ENCODE results near the gene UGT1A7. TPM values are rescaled to one million over a fixed set of nuclear protein-coding genes. Genes with fewer than 3 reads are reported as not detected.
A peak's percentile ranks its signal among the peaks of the same experiment; 100 is the strongest.
"Not testable (repeated sequence)": the region's sequence is repeated elsewhere in the genome, so short reads cannot be mapped to it uniquely, and the experiment has no call there.

UGT1A7 gene
- total RNA-seq (2014; rRNA removed; shearing (Covaris generic)): not detected in 2 replicates

DNA sequence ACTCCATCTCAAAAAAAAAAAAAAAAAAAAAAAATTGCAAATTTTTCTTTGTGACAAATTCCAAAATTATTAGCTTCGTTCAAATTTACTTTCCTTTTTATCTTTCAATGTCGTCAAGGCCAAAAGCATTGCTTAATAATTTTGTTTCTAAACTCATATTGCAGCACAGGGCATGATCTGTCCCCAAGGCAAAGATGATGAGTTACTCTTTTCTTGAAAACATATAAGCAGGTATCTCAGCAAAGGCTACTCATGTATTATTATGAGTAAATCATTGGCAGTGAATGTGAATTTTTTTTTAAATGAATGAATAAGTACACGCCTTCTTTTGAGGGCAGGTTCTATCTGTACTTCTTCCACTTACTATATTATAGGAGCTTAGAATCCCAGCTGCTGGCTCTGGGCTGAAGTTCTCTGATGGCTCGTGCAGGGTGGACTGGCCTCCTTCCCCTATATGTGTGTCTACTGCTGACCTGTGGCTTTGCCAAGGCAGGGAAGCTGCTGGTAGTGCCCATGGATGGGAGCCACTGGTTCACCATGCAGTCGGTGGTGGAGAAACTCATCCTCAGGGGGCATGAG lies at the start of gene UGT1A7:
TSS of gene UGT1A7 (plus strand) at position 381 of the 579 bp plus-strand sequence. CDS start at position 418, 37 bp downstream.
- DNase-seq (ENCODE audit: low spot score): no peak

DNA sequence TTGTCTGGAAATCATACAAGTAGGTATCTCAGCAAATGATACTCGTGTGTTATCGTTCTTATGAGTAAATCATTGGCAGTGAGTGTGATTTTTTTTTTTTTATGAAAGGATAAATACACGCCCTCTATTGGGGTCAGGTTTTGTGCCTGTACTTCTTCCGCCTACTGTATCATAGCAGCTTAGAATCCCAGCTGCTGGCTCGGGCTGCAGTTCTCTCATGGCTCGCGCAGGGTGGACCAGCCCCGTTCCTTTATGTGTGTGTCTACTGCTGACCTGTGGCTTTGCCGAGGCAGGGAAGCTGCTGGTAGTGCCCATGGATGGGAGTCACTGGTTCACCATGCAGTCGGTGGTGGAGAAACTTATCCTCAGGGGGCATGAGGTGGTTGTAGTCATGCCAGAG lies 45.4 kb upstream of the UGT1A7 start, which contains the start of gene UGT1A10:
TSS of gene UGT1A10 (plus strand) at position 143 of the 400 bp plus-strand sequence. CDS start at position 218, 75 bp downstream.
- DNase-seq (ENCODE audit: low spot score): not testable (repeated sequence)

DNA sequence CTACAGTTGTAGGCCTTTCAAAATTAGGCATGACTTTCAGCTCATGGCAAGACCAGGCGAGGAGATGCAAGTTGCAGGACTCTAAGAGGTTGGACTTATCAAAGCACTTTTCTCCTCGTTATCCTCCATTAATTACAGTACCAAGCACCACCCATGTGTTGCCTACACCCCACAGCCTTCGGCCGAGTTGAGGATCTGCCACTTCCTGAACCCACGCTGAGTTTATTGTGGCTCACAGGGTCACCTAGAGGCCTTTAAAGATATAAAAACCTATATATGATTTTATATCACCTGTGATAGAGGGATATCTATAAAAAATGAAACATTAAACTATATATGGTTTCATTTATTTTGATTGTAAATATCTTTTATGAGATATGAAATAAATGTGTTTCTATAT lies 42.9 kb upstream of the UGT1A7 start:
- DNase-seq (ENCODE audit: low spot score): no peak

GRCh38 chr2:233639860-233640259 lies 41.8 kb upstream of the UGT1A7 start:
- DNase-seq (ENCODE audit: low spot score): no peak

DNA sequence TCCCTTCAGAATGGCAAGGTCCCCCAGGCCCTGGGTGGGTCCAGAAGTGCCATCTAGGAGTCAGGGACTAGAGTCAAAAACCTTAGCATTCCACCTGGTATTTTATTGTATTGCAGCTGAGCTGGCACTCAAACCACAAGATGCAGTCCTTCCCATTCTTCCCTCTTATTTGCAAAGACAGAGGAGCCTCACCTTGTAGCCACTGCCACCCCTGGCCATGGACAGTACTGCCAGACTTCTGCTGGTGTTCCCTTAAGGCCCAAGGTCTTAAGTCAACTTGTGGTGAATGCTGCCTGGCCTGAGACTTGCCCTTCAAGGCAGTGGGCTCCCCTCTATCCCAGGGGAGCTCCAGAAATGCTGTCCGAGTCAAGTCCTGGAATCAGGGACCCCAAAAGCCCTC lies 38.6 kb upstream of the UGT1A7 start:
- peak; percentile 16 for DNase-seq (ENCODE audit: low spot score)

DNA sequence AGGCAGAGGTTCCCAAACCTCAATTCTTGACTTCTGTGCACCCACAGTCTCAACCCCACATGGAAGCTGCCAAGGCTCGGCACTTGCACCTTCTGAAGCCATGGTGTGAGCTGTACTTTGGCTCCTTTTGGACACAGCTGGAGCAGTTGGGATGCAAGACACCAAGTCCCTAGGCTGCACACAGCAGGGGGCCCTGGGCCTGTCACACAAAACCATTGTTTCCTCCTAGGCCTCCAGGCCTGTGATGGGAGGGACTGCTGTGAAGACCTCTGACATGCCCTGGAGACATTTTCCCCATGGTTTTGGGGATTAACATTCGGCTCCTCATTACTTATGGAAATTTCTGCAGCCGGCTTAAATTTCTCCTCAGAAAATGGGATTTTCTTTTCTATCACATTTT lies 35.7 kb upstream of the UGT1A7 start:
- not testable (repeated sequence) for DNase-seq (ENCODE audit: low spot score)

GRCh38 chr2:233650981-233651380 lies 30.7 kb upstream of the UGT1A7 start:
- no peak for DNase-seq (ENCODE audit: low spot score)

- no peak for DNase-seq (ENCODE audit: low spot score)
Measured at GRCh38 chr2:233651430-233651829, 30.3 kb upstream of the UGT1A7 start.

GRCh38 chr2:233654501-233654900 lies 27.2 kb upstream of the UGT1A7 start:
- DNase-seq (ENCODE audit: low spot score): no peak

- DNase-seq (ENCODE audit: low spot score): no peak
Measured at GRCh38 chr2:233655043-233655442, 26.7 kb upstream of the UGT1A7 start.

DNA sequence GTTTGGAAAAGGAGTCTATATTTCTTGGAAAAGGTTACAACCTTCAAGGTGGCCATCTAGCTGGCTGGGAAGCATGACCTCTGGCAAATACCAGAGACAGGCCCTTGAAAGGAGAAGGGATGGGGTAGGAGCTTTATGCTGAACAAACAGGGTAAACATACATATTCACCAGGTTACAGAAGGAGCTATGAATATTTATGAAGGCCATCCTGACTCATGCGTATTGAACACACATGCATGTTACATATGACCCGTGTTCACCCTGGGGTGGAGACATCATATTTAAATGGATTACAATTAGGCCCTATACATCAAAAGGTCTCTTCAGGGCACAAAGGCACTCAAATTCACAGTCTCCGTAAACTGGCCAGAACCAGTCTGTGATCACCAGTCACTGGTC lies 25.8 kb upstream of the UGT1A7 start:
- DNase-seq (ENCODE audit: low spot score): not testable (repeated sequence)

DNA sequence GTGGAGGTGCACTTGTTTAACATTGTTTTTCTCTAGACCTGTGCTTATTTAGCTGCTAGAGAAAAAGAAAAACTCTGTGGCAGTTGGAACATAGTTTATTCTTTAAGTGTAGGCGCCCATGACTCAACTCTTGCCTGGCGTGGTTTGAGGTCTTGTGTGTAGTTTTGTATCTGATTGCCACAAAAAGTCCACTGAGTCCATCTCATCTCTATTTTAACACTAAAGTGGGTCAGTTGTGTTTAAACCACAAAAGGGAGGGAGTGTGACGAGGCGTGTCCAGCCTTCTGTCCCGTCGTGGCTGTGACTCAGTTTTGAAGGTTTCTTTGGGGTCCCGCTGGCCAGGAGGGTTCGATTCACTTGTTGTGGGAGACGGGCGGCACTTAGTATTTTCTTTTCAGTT lies 25.3 kb upstream of the UGT1A7 start:
- DNase-seq (ENCODE audit: low spot score): no peak

DNA sequence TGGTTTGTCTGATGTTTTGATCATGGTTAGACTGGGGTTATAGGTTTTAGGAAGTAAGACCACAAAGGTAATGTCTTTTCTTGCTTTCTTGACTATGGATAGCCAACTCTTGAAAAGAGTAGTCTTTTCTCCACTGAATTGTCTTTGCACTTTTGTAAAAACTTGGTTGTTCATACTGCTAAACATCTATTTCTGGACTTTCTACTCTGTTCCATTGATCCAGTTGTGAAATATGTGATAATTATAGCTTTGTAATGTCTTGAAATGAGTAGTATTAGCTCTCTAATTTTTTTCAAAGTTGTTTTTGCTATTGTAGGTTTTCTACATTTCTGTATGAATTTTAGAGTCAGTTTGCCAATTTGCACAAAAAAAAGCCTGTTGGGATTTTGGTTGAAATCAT lies 23.1 kb upstream of the UGT1A7 start:
- DNase-seq (ENCODE audit: low spot score): no peak

GRCh38 chr2:233663911-233664310 lies 17.8 kb upstream of the UGT1A7 start:
- DNase-seq (ENCODE audit: low spot score): no peak

GRCh38 chr2:233668605-233669260 lies 13.0 kb upstream of the UGT1A7 start:
- no peak for DNase-seq (ENCODE audit: low spot score)

DNA sequence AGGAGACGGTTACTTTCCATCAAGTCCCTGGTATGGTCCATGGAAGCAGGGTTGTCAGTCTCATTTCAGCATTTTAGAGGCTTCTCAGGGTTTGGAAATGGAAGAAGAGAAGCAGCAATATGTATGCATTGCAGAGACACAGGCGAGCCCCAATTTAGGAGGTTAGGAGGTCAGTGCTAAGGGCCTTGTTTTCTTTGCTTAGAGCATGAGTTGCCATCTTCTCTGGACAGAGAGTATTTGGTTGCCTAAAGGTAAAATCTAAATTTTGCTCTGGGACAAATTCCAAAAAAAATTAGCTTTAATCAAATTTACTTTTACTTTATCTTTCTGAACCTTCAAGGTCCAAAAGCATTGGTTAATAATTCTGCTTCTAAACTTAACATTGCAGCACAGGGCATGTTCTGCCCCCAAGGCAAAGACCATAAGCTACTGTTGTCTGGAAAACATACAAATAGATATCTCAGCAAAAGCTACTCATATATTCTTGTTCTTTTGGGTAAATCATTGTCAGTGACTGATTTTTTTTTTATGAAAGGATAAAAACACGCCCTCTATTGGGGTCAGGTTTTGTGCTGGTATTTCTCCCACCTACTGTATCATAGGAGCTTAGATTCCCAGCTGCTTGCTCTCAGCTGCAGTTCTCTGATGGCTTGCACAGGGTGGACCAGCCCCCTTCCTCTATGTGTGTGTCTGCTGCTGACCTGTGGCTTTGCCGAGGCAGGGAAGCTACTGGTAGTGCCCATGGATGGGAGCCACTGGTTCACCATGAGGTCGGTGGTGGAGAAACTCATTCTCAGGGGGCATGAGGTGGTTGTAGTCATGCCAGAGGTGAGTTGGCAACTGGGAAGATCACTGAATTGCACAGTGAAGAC lies 10.2 kb upstream of the UGT1A7 start, which contains the start of gene UGT1A9:
TSS of gene UGT1A9 (plus strand) at position 609 of the 872 bp plus-strand sequence. CDS start at position 646, 37 bp downstream.
- DNase-seq (ENCODE audit: low spot score): no peak

DNA sequence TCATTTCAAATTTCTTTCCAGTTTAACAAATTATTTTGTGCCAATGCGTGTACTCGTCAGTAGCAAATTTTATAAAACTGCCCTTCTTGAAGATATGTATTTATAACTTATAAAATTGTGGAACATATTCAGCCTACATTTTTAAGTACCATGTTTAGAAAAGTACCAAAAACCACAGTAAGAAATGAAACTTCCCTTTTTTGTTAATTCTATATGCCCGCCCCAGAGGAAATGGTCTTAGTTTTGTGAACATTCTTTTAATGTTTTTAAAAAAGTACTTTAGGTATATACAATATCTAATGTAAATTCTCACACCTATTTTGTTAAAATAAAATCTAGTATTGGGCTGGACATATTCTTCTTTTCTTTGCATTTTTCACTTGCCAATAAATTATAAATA lies 8.8 kb upstream of the UGT1A7 start:
- DNase-seq (ENCODE audit: low spot score): no peak

DNA sequence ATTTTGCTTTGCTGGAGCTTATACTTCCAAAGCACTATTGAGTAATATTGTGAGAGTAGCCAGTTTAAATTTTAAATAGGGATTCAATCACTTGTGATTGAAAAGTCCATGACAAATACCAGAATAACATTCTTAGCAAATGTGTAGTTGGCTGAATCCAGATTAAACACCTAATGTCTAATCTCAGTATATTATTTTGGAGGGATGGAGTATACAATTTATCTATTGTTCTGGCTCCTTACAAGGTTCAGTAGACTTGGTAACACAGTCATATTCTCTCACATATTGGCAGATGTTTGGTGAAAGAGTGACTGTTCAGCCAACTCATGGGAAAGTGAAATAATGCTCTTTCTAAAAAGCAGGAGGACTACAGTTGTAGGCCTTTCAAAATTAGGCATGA lies 7.8 kb upstream of the UGT1A7 start:
- no peak for DNase-seq (ENCODE audit: low spot score)

DNA sequence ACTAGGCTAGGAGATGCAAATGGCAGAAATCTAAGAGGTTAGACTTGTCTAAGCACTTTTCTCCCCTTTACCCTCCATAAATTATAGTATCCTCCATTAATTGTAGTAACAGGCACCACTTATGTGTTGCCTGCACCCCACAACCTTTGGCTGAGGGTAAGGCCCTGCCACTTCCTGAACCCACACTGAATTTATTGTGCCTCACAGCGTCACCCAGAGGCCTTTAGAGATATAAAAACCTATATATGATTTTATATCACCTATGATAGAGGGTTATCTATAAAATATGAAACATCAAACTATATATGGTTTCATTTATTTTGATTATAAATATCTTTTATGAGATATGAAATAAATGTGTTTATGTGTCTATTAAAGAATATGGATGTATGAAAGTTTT lies 7.4 kb upstream of the UGT1A7 start:
- no peak for DNase-seq (ENCODE audit: low spot score)

GRCh38 chr2:233674995-233675394 lies 6.7 kb upstream of the UGT1A7 start:
- no peak for DNase-seq (ENCODE audit: low spot score)

DNA sequence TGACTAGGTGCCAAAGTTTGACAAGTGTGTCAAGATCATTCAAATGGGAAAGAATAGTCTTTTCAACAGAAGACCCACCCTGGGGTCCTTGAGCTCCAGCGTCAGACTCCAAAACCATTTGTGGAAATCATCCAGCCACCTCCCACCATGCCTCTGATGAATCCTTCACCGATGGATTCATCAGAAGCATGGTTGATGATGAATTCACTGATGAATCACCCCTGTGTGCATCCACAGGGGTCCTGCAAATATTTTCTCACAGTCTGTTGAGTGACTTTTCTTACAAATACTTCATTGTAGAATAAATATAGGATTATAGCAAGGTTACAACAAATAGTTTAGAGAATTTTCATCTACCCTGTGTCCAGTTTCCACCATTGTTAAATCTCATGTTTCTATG lies 5.7 kb upstream of the UGT1A7 start:
- no peak for DNase-seq (ENCODE audit: low spot score)

DNA sequence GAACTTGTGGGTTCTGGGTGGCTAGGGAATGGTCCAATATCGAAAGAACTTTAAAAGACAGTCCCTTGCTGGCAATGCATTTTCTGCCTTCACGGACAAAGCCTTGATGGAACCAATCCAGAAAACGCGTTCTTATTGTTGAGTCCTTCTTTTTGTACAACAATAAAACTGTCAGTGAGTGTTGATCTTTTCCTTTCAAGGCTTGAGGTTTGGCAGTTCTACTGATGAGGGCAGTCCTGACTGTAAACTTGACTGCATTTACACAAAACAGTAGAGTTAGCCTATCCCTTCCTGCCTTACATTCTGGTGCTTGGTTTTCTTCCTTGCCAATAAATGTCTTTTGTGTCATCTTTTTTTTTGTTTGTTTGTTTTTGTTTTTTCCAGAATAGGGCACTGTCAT lies 2.5 kb upstream of the UGT1A7 start:
- no peak for DNase-seq (ENCODE audit: low spot score)
